ENCODE measurements around the gene POU2F1. TPM values are rescaled to one million over a fixed set of nuclear protein-coding genes. Genes with fewer than 3 reads are reported as not detected.

The POU2F1 gene
- total RNA-seq, 1 experiment from 2014 or later = 24.5 TPM

DNA sequence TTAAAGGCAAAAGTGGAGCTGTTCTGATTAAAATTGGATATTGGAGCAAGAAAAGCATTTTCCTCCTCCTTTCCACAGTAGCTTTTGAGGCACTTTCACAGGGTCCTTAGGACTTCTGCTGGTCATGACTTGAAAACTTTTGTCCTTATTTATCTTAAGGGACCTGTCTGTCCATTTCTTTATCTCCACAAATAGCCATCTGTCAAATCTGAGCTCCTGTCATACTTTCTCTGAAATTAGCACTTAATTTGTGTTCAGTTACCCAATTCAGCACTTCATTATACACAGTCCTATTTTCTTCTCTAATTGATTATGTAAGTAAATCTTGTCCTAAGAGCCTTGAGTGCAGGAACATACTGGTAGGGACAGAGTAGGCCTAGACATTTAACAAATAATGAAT is 9.8 kb downstream of the POU2F1 start:
- ChIA-PET CTCF (interaction anchor here (3.0 kb wide), 1 partner anchor 10 kb away, joined by 19 read pairs; the partner anchor contains the start of gene POU2F1), POLR2A (interaction anchor here (2.3 kb wide), 1 partner anchor 10 kb away, joined by 14 read pairs; the partner anchor contains the start of gene POU2F1), RAD21 (ENCODE audit: low non-redundant PET in 1 of 2, low total read pairs in 2 of 2, uncharacterized antibody in 2 of 2, unreplicated experiment in 2 of 2) (no interaction called here)
- no peak overlapping the region for H3K9ac ChIP-seq (ENCODE audit: low read length)
- no peak overlapping the region for H2AFZ ChIP-seq (ENCODE audit: low read depth, low read length, poor library complexity, severe bottlenecking)
- ATAC-seq = no peak
- H3K27me3 ChIP-seq (ENCODE audit: insufficient read depth, low read length) = no peaks in the 10 kb centered on the region
- H3K36me3 ChIP-seq (ENCODE audit: control insufficient read depth in 1 of 2, insufficient read depth in 2 of 2, low read length in 2 of 2) = no peaks in the 10 kb centered on the region
- H3K4me2 ChIP-seq (ENCODE audit: low read length) = no peak overlapping the region
- TF ChIP-seq SIN3A (IDR thresholded peaks at IDR 0.05; ENCODE audit: low read depth) = no peak
- TF ChIP-seq, protein P1, sequence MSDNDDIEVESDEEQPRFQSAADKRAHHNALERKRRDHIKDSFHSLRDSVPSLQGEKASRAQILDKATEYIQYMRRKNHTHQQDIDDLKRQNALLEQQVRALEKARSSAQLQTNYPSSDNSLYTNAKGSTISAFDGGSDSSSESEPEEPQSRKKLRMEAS (IDR thresholded peaks at IDR 0.05) = no peak
- no peak for TF ChIP-seq ZFX (IDR thresholded peaks at IDR 0.05)
- TF ChIP-seq CEBPB (IDR thresholded peaks at IDR 0.05; ENCODE audit: low read depth) = no peak
- TF ChIP-seq EGR1 (IDR thresholded peaks at IDR 0.05; ENCODE audit: low read depth) = no peak
- TF ChIP-seq TCF7L2 (IDR thresholded peaks at IDR 0.05; ENCODE audit: borderline replicate concordance, extremely low read depth, insufficient read depth, insufficient read length) = no peak
- no peak for TF ChIP-seq EZH2 (IDR thresholded peaks at IDR 0.05)
- no peak for TF ChIP-seq ELF1 (IDR thresholded peaks at IDR 0.05; ENCODE audit: borderline replicate concordance, low read depth)
- TF ChIP-seq EZH2phosphoT487 (IDR thresholded peaks at IDR 0.05; ENCODE audit: borderline replicate concordance) = no peak
- no peak for TF ChIP-seq JUND (IDR thresholded peaks at IDR 0.05)
- TF ChIP-seq, protein P2, sequence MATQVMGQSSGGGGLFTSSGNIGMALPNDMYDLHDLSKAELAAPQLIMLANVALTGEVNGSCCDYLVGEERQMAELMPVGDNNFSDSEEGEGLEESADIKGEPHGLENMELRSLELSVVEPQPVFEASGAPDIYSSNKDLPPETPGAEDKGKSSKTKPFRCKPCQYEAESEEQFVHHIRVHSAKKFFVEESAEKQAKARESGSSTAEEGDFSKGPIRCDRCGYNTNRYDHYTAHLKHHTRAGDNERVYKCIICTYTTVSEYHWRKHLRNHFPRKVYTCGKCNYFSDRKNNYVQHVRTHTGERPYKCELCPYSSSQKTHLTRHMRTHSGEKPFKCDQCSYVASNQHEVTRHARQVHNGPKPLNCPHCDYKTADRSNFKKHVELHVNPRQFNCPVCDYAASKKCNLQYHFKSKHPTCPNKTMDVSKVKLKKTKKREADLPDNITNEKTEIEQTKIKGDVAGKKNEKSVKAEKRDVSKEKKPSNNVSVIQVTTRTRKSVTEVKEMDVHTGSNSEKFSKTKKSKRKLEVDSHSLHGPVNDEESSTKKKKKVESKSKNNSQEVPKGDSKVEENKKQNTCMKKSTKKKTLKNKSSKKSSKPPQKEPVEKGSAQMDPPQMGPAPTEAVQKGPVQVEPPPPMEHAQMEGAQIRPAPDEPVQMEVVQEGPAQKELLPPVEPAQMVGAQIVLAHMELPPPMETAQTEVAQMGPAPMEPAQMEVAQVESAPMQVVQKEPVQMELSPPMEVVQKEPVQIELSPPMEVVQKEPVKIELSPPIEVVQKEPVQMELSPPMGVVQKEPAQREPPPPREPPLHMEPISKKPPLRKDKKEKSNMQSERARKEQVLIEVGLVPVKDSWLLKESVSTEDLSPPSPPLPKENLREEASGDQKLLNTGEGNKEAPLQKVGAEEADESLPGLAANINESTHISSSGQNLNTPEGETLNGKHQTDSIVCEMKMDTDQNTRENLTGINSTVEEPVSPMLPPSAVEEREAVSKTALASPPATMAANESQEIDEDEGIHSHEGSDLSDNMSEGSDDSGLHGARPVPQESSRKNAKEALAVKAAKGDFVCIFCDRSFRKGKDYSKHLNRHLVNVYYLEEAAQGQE (IDR thresholded peaks at IDR 0.05; ENCODE audit: low read depth) = no peak
- no peak for TF ChIP-seq CTCF (IDR thresholded peaks at IDR 0.05 in 2 of 3, conservative IDR thresholded peaks at IDR 0.05 in 1 of 3; ENCODE audit: borderline replicate concordance in 1 of 3, insufficient read depth in 1 of 3, low read depth in 2 of 3, low read length in 2 of 3)
- TF ChIP-seq SP1 (IDR thresholded peaks at IDR 0.05; ENCODE audit: low read depth) = no peak
- TF ChIP-seq POLR2A (IDR thresholded peaks at IDR 0.05; ENCODE audit: borderline replicate concordance, extremely low read depth, insufficient read depth, insufficient read length) = no peak
- no peak for TF ChIP-seq RAD21 (IDR thresholded peaks at IDR 0.05; ENCODE audit: low read depth)
- no peak for TF ChIP-seq FOSL1 (IDR thresholded peaks at IDR 0.05; ENCODE audit: low read depth)
- TF ChIP-seq POLR2AphosphoS5 (IDR thresholded peaks at IDR 0.05; ENCODE audit: low read depth, low read length) = no peak
- no peak for TF ChIP-seq ATF3 (IDR thresholded peaks at IDR 0.05)
- no peak for TF ChIP-seq ZNF274 (IDR thresholded peaks at IDR 0.05; ENCODE audit: low read depth, low read length)
- no peak for TF ChIP-seq YY1 (IDR thresholded peaks at IDR 0.05; ENCODE audit: extremely low read depth, insufficient replicate concordance, low read depth, low read length)
- DNase-seq (ENCODE audit: low read depth, low spot score) = no peak
- no peak overlapping the region for H3K27ac ChIP-seq (ENCODE audit: low read depth, low read length)
- no peaks in the 10 kb centered on the region for H4K20me1 ChIP-seq (ENCODE audit: insufficient read depth)
- peaks cover 93% of the 10 kb centered on the region for H3K79me2 ChIP-seq (ENCODE audit: insufficient read depth, low read length)
- peaks cover 0 to 16% of the 10 kb centered on the region in 2 experiments; a peak in 2 of 4 replicates for H3K4me1 ChIP-seq (ENCODE audit: control insufficient read depth in 1 of 2, insufficient read depth in 2 of 2, low read length in 2 of 2)
- H3K9me2 ChIP-seq (ENCODE audit: insufficient read depth) = no peaks in the 10 kb centered on the region
- intact Hi-C loops (cut with micrococcal nuclease) = no loop called here
- BruUV-seq (replicated peaks) = no TSS peak
- H3K4me3 ChIP-seq (replicated peaks in 1 of 2; ENCODE audit: low read depth in 1 of 2, low read length in 2 of 2) = no peak overlapping the region
- H3K9me3 ChIP-seq (ENCODE audit: control insufficient read depth in 1 of 2, insufficient read depth in 1 of 2, low read depth in 1 of 2, low read length in 2 of 2) = no peaks in the 10 kb centered on the region

All from HCT116 (cell line).